HPDE6-E6E7 (cell line): ENCODE results near the gene DRG2.

ENCODE experiments used
- DNase-seq: peaks from one replicate; pipeline ENCODE4 v3.0.0; 2011; ENCODE audit warnings: missing footprints; ENCODE audit errors: extremely low spot score

The DRG2 gene

DNA sequence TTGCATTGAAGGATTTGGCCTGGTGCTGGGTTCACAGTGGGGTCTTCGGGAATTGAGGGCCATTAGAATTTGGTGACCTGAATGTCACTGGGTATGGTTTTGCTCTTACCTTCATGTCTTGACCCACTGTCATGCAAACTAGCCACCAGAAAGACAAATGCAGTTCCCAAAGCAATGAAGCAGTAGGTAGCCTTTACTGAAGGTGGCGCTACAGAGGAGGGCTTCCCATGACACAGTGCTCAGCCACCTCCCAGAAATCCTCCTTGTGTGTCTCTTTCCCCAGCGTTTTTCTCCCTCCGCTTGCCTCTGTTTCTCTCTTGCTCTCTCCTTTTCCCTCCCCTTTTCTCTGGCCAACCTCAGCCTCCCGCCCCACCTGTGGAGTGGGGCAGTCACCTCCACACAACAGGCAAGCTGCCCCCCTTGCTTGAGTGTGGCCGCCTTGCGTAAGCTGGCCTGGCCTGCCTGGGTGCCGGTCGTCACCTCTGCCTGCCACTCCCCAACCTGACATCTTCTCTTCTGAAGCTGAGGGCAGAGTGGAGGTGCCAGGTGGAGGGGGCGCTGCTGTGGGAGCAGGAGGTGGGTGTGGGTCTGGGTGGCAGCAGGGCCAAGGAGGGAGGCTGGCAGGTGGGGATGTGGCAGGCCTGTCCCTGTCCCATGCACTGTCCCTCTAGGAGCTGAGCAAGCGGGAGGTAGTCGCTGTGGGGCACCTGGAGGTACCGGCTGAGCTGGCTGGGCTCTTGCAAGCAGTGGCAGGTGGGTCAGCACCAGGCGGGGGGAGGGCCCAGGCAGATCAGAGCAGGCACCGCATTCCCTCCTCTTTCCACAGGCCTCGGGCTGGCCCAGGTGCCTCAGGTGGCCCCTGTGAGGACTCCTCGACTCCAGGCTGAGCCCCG lies 55.5 kb downstream of the DRG2 start:
- DNase-seq, result no peak

DNA sequence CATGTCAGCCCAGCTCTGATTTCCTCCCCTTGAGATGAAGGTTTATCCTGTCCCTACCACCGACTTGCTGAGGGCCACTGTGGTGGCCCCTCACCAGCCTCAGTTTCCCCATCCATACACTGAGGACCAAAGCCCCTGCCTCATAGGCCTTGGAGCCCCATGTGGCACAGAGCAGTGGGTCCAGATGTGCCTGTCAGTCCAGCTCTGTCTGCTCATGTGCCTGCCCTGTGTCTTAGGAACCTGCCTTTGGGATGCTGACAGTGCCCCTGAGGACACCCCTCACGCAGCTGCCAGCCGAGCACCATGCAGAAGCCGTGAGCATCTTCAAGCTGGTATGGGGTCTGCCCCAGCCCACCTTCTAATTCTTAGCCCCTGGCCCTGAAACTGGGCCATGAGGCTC lies 56.5 kb downstream of the DRG2 start:
- no peak for DNase-seq

DNA sequence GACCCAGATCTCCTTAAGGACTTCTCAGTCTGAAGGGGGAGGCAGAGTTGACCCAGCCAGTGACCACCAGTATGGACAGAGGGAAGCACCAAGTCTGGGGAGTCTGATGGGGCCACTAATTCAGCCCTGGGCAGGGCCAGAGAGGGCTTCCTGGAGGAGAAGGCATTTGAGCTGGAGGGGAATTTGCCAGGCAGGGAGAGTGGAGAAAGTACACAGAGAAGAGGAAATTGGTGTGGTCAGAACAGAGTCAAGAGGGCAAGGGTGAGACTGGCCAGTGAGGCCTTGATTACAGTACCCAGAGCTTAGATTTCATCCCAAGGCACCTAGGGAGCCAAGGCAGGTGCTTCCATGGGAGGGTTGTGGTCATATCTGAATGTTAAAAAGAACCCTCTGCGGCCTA lies 57.1 kb downstream of the DRG2 start:
- DNase-seq, result no peak

DNA sequence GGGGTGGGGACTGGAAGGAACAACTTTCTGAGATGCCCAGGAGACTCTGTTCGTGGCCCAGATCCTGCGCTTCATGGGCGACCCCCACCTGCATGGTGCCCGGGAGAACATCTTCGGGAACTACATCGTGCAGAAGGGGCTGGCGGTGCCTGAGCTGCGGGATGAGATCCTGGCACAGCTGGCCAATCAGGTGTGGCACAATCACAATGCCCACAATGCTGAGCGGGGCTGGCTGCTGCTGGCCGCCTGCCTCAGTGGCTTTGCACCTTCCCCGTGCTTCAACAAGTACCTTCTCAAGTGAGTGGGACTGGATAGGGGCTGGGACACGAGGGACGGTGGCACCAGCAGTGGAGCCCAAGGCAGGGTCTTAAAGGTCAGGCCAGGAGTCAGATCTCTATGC lies 58.1 kb downstream of the DRG2 start:
- DNase-seq, result no peak

DNA sequence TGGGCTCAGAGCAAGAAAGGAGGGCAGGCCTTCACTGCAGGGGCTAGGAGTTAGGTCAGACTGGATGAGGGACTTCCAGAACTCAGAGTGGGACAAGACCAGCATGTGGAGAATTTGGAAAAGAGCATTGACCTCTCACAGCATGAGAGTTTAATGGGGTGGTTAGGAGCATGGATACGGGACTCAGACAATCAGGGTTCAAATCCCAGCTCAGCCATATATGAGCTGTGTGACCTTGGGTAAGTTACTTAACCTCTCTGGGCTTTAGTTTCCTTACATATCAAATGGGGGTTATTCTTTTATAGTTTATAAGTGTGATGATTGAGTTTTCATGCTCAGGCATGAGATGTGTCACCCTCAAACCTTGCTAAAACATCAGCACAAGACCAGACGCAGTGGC lies 58.5 kb downstream of the DRG2 start:
- DNase-seq, result no peak

DNA sequence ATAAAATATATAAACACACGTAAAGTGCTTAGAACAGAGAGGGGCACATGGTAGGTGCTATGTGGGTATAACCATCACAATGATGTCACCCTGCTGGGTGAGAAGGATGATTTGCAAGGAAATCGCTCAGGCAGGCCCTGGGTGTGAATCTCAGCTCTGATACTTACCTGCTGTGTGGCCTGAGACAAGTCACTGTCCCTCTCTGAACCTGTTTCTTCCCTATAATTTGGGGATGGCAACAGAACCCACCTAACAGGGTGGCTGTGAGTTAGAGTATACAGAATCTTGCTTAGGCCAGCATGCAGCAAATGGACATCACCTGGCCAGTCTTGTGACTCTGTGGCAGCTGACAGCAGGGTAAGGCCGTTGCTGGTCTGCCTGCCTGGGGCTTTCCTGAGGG lies 59.2 kb downstream of the DRG2 start:
- DNase-seq, result no peak

DNA sequence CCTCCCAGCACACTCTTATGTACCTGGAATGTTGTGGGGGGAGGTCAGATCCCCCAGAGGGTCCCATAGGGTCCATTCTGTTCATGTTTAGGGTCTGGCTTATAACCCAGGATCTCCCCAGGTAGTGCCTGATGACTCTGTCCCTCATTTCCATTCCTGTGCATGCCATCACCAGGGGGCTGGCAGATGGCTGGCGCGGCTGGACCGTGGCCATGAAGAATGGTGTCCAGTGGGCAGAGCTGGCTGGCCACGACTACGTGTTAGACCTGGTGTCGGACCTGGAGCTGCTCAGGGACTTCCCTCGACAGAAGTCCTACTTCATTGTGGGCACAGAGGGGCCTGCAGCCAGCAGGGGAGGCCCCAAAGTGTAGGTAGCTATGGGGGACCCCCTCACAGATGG lies 60.8 kb downstream of the DRG2 start:
- DNase-seq, result no peak

DNA sequence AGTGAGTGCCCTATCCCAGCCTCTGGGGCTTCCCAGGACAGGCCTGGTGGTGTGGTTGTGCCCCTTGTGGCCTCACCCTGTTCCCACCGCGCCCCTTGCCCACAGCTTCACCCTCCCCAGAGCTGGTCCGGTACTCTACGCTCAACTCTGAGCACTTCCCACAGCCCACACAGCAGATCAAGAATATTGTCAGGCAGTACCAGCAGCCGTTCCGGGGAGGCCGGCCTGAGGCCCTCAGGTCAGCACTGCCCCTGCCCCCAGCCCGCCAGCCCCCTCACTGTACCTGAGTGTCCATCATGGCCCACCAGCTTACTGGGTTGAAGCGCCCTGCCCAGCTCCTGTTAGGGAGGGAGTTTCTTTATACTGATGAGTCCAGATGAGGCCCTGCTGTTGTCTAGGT lies 63.5 kb downstream of the DRG2 start:
- no peak for DNase-seq

DNA sequence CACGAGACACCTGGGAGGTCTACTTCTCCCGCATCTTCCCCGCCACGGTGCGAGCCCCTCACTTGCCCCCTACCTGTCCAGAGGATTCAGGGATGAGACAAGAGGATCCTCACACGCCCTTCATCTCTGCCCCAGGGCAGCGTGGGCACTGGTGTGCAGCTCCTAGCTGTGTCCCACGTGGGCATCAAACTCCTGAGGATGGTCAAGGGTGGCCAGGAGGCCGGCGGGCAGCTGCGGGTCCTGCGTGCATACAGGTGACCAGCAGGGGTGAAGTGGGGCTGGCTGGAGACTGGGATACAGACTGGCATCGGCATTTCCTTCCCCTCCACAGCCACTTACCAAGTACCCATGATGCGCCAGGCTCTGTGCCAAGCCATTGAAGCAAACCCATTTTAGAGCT lies 67.4 kb downstream of the DRG2 start:
- no peak for DNase-seq

DNA sequence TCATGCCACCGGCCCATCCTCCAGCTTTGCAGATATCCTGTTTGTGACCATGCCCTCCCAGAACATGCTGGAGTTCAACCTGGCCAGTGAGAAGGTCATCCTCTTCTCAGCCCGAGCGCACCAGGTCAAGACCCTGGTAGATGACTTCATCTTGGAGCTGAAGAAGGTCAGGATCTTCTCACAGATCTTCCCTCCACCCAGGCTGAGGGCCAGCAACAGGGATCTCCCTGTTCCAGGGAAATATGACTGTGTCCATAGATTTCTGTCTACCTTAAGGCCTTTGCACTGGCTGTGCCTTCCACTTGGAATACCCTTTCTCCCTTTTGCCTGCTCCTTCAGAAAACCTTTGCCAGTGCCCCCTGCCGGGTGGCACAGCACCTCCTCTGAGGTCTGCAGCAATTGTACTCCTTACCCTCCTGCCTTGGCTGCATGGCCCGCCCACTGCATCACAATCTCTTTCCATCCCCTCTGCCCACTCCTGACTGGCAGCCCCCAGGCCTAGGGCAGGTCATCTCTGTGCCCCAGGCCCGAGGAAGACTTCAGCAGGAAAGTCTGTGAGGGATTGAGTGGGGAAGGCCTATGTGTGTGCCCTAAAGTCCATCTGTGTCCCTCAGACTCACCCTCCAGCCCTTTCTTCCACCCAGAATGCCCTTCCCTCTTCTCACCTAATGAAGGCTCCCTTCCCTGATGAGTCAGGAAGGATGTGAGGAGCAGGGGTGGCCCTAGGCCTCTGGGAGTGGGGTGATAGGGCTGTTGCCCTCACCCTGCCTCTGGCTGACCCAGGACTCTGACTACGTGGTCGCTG lies 68.6 kb downstream of the DRG2 start:
- DNase-seq, result no peak

DNA sequence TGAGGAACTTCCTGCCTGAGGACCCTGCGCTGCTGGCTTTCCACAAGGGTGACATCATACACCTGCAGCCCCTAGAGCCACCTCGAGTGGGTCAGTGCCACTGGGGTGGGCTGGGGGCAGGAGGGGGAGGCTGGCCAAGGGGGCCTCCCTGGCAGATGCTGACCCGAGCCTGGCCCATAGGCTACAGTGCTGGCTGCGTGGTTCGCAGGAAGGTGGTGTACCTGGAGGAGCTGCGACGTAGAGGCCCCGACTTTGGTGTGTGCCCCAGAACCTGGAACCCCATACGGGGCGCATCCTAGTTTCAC lies 69.2 kb downstream of the DRG2 start:
- no peak for DNase-seq
